SK-N-SH (cell line): Measurements from ENCODE around the gene OR13C9. TPM values are rescaled to one million over a fixed set of nuclear protein-coding genes. Genes with fewer than 3 reads are reported as not detected.

Experiments used
- CTCF ChIA-PET: fragments of 300-600, 350-600 bp; formaldehyde crosslinking; extraction: SDS; loops from one replicate; lab custom pipeline; 2021; lab: Yijun Ruan, JAX
- POLR2A ChIA-PET: fragments of 350-600 bp; sonication (Branson Sonifier 250); formaldehyde crosslinking; extraction: SDS; loops from one replicate; lab custom pipeline; 2020; ENCODE audit warnings: antibody characterized with exemption, inconsistent platforms; lab: Yijun Ruan, JAX
- DNase-seq: peaks from one replicate; pipeline ENCODE4 v3.0.0; 2012
- H2AFZ ChIP-seq: fragments of 200-600 bp; sonication (generic); 2 replicates; pipeline ENCODE4 v1.8.1; 2016; ENCODE audit warnings: antibody characterized with exemption, mild to moderate bottlenecking, low read depth
- H3F3A ChIP-seq: fragments of 200-600 bp; sonication (generic); replicated peaks from 2 replicates; pipeline ENCODE3; 2016; ENCODE audit warnings: antibody characterized with exemption, mild to moderate bottlenecking; ENCODE audit not compliant: insufficient read depth
- H3K27ac ChIP-seq, 2 experiments: fragments of 200-500 bp in 1 of 2; fragments of 200-600 bp in 1 of 2; sonication (Bioruptor generic) in 1 of 2; sonication (generic), shearing (Covaris generic) in 1 of 2; 2 replicates each; pipeline versions ENCODE4 v1.5.1 to v1.6.1; 2014 to 2016; ENCODE audit warnings: low read depth in 2 of 2, inconsistent platforms in 1 of 2, low read length in 1 of 2, mild to moderate bottlenecking in 1 of 2, mixed read lengths in 1 of 2
- H3K27me3 ChIP-seq: fragments of 200-600 bp; sonication (generic), shearing (Covaris generic); 2 replicates; pipeline ENCODE4 v1.6.1; 2016; ENCODE audit warnings: mixed run types; ENCODE audit not compliant: insufficient read depth
- H3K36me3 ChIP-seq, 2 experiments: fragments of 200-500 bp in 1 of 2; fragments of 200-600 bp in 1 of 2; sonication (Bioruptor generic) in 1 of 2; sonication (generic) in 1 of 2; replicated peaks in 1 of 2; 2 replicates each; pipeline versions ENCODE3 to v1.5.1; 2014 to 2016; ENCODE audit warnings: low read length in 1 of 2, mild to moderate bottlenecking in 1 of 2; ENCODE audit not compliant: insufficient read depth in 2 of 2, control insufficient read depth in 1 of 2
- H3K4me1 ChIP-seq, 2 experiments: fragments of 200-500 bp in 1 of 2; fragments of 200-600 bp in 1 of 2; sonication (Bioruptor generic) in 1 of 2; sonication (generic), shearing (Covaris generic) in 1 of 2; 2 replicates each; pipeline versions ENCODE4 v1.5.1 to v1.6.1; 2014 to 2016; ENCODE audit warnings: low read depth in 1 of 2, low read length in 1 of 2, mixed run types in 1 of 2; ENCODE audit not compliant: insufficient read depth in 2 of 2, control insufficient read depth in 1 of 2
- H3K4me2 ChIP-seq: fragments of 200-600 bp; sonication (generic), shearing (Covaris generic); 2 replicates; pipeline ENCODE4 v1.6.1; 2017; ENCODE audit warnings: mixed run types
- H3K4me3 ChIP-seq, 2 experiments: fragments of 200-500 bp in 1 of 2; fragments of 200-600 bp in 1 of 2; sonication (Bioruptor generic) in 1 of 2; sonication (generic), shearing (Covaris generic) in 1 of 2; 2 replicates each; pipeline versions ENCODE4 v1.5.1 to v1.8.1; 2014 to 2016; ENCODE audit warnings: low read depth in 2 of 2, inconsistent platforms in 1 of 2, low read length in 1 of 2, mild to moderate bottlenecking in 1 of 2, mixed read lengths in 1 of 2, moderate library complexity in 1 of 2
- H3K79me2 ChIP-seq: fragments of 200-600 bp; sonication (generic); 2 replicates; pipeline ENCODE4 v1.8.1; 2017; ENCODE audit warnings: mild to moderate bottlenecking; ENCODE audit not compliant: insufficient read depth
- H3K9ac ChIP-seq: fragments of 200-600 bp; sonication (generic); 2 replicates; pipeline ENCODE4 v1.6.1; 2017; ENCODE audit warnings: mixed run types
- H3K9me2 ChIP-seq: fragments of 200-600 bp; sonication (generic); 2 replicates; pipeline ENCODE4 v1.6.1; 2017; ENCODE audit warnings: mixed run types
- H3K9me3 ChIP-seq: fragments of 200-600 bp; sonication (generic); 2 replicates; pipeline ENCODE4 v1.6.1; 2017; ENCODE audit warnings: mixed run types, mild to moderate bottlenecking, moderate library complexity
- H4K20me1 ChIP-seq: fragments of 200-600 bp; sonication (generic); 2 replicates; pipeline ENCODE4 v1.6.1; 2017; ENCODE audit warnings: mild to moderate bottlenecking, mixed run types; ENCODE audit not compliant: insufficient read depth
- EZH2phosphoT487 ChIP-seq: fragments of 200-600 bp; sonication (generic); IDR thresholded peaks from 2 replicates; pipeline ENCODE4 v1.6.1; 2017; ENCODE audit warnings: low read depth, mixed run types, mild to moderate bottlenecking, antibody characterized with exemption, moderate library complexity, borderline replicate concordance
- FOSL2 ChIP-seq: IDR thresholded peaks from 2 replicates; pipeline ENCODE4 v1.4.0; 2012; ENCODE audit warnings: low read depth, mild to moderate bottlenecking, moderate library complexity, borderline replicate concordance
- FOXJ3 ChIP-seq: sonication (generic); formaldehyde crosslinking; IDR thresholded peaks from 2 replicates; pipeline ENCODE4 v1.5.1; 2020; ENCODE audit warnings: mild to moderate bottlenecking, missing genetic modification reagents
- GATA2 ChIP-seq: sonication (generic); formaldehyde crosslinking; IDR thresholded peaks from 2 replicates; pipeline ENCODE4 v1.5.0; 2020; ENCODE audit warnings: mild to moderate bottlenecking, missing genetic modification reagents
- JUND ChIP-seq: IDR thresholded peaks from 2 replicates; pipeline ENCODE4 v1.4.0; 2012
- NFIC ChIP-seq: IDR thresholded peaks from 2 replicates; pipeline ENCODE4 v1.4.0; 2012; ENCODE audit warnings: borderline replicate concordance
- NRF1 ChIP-seq: IDR thresholded peaks from 2 replicates; pipeline ENCODE4 v1.6.1; 2012; ENCODE audit warnings: low read depth, mild to moderate bottlenecking, low read length
- RFX5 ChIP-seq: IDR thresholded peaks from 2 replicates; pipeline ENCODE4 v1.6.1; 2012; ENCODE audit warnings: mild to moderate bottlenecking, improper control_type of control experiment, low read length
- SIN3A ChIP-seq: IDR thresholded peaks from 2 replicates; pipeline ENCODE4 v1.6.1; 2012; ENCODE audit warnings: low read depth, mild to moderate bottlenecking, low read length, moderate library complexity, borderline replicate concordance
- TEAD4 ChIP-seq: IDR thresholded peaks from 2 replicates; pipeline ENCODE4 v1.4.0; 2012; ENCODE audit warnings: mild to moderate bottlenecking, borderline replicate concordance; ENCODE audit not compliant: insufficient read depth
- WGBS: methylation state at CpG from one replicate; pipeline ENCODE4 v1.1.6; 2017; ENCODE audit warnings: low lambda C conversion rate; 5-methylcytosine and 5-hydroxymethylcytosine counted together
- polyA plus RNA-seq, 3 experiments: library from polyadenylated mRNA; depleted of rRNA; stranded (reverse); fragments of >200 nt; gene quantifications; 2 replicates each; pipeline ENCODE4 v1.2.3, GENCODE V29; 2012
- TF ChIP-seq, protein P1 (sequence below): IDR thresholded peaks from 2 replicates; pipeline ENCODE4 v1.4.0; 2012; ENCODE audit warnings: low read depth
- TF ChIP-seq, protein P2 (sequence below): fragments of 150-350 bp; IDR thresholded peaks from 2 replicates; pipeline ENCODE4 v1.6.1; 2016; ENCODE audit warnings: mild to moderate bottlenecking, low read depth, low read length
- TF ChIP-seq, protein P3 (sequence below): IDR thresholded peaks from 2 replicates; pipeline ENCODE4 v1.4.0; 2012; ENCODE audit warnings: low read depth, borderline replicate concordance
- TF ChIP-seq, protein P4 (sequence below): IDR thresholded peaks from 2 replicates; pipeline ENCODE4; 2012
- TF ChIP-seq, protein P5 (sequence below): fragments of 200-600 bp; sonication (generic); IDR thresholded peaks from 2 replicates; pipeline ENCODE4 v1.6.1; 2017; ENCODE audit warnings: antibody characterized with exemption, mild to moderate bottlenecking, moderate library complexity

The OR13C9 gene
- polyA plus RNA-seq, 1 of the 3 experiments (the other 2 are of a cell fraction): not detected

DNA sequence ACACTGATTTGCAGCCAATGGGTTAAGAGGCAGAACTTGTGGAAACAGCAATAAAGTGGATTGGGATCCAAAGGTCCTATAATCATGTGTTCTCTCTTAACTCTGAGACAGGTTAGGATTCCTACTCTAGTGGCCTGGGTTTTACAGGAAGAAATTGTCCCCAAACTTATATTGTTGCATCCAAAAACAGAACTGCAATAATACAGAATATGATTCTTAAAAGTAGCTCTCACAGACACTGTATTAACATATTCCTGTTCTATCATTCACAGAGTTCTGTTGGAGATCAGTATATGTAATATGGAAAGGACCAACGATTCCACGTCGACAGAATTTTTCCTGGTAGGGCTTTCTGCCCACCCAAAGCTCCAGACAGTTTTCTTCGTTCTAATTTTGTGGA, 49.1 kb downstream of the OR13C9 start, which contains the start of gene OR13C8:
TSS of gene OR13C8 (plus strand) at position 301 of the 400 bp plus-strand sequence. CDS start at position 301, 0 bp downstream.
- H3K27ac ChIP-seq: no peak within 1 kb of the TSS
- H3K27me3 ChIP-seq: no peaks in the 10 kb centered on the region
- no peaks in the 10 kb centered on the region for H3K79me2 ChIP-seq
- no peaks in the 10 kb centered on the region for H4K20me1 ChIP-seq
- no peak for DNase-seq
- ChIA-PET CTCF (no interaction called here), POLR2A (no interaction called here)
- H3K4me3 ChIP-seq: no peak within 1 kb of the TSS
- no peak within 1 kb of the TSS for H3K4me2 ChIP-seq
- no peaks in the 10 kb centered on the region for H3K36me3 ChIP-seq
- WGBS: 22% methylated on average over 4 of the region's 4 CpGs
- no peak within 1 kb of the TSS for H2AFZ ChIP-seq
- H3K9ac ChIP-seq: no peak within 1 kb of the TSS
- no peaks in the 10 kb centered on the region for H3K9me2 ChIP-seq
- H3K9me3 ChIP-seq: no peaks in the 10 kb centered on the region; the same call in none of the 2 replicates
- TF ChIP-seq NFIC: no peak
- TF ChIP-seq FOSL2: no peak
- TF ChIP-seq FOXJ3 (CRISPR knock-in tag): no peak
- TF ChIP-seq TEAD4: no peak
- TF ChIP-seq NRF1: no peak
- TF ChIP-seq, protein P1, sequence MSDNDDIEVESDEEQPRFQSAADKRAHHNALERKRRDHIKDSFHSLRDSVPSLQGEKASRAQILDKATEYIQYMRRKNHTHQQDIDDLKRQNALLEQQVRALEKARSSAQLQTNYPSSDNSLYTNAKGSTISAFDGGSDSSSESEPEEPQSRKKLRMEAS: no peak
- no peak for TF ChIP-seq SIN3A
- TF ChIP-seq GATA2 (CRISPR knock-in tag): no peak
- TF ChIP-seq, protein P2, sequence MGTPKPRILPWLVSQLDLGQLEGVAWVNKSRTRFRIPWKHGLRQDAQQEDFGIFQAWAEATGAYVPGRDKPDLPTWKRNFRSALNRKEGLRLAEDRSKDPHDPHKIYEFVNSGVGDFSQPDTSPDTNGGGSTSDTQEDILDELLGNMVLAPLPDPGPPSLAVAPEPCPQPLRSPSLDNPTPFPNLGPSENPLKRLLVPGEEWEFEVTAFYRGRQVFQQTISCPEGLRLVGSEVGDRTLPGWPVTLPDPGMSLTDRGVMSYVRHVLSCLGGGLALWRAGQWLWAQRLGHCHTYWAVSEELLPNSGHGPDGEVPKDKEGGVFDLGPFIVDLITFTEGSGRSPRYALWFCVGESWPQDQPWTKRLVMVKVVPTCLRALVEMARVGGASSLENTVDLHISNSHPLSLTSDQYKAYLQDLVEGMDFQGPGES: no peak
- no peak for TF ChIP-seq RFX5
- no peak for TF ChIP-seq JUND
- TF ChIP-seq, protein P3, sequence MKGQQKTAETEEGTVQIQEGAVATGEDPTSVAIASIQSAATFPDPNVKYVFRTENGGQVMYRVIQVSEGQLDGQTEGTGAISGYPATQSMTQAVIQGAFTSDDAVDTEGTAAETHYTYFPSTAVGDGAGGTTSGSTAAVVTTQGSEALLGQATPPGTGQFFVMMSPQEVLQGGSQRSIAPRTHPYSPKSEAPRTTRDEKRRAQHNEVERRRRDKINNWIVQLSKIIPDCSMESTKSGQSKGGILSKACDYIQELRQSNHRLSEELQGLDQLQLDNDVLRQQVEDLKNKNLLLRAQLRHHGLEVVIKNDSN: no peak
- TF ChIP-seq, protein P4, sequence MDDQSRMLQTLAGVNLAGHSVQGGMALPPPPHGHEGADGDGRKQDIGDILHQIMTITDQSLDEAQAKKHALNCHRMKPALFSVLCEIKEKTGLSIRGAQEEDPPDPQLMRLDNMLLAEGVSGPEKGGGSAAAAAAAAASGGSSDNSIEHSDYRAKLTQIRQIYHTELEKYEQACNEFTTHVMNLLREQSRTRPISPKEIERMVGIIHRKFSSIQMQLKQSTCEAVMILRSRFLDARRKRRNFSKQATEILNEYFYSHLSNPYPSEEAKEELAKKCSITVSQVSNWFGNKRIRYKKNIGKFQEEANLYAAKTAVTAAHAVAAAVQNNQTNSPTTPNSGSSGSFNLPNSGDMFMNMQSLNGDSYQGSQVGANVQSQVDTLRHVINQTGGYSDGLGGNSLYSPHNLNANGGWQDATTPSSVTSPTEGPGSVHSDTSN: no peak
- TF ChIP-seq EZH2phosphoT487: no peak
- TF ChIP-seq, protein P5, sequence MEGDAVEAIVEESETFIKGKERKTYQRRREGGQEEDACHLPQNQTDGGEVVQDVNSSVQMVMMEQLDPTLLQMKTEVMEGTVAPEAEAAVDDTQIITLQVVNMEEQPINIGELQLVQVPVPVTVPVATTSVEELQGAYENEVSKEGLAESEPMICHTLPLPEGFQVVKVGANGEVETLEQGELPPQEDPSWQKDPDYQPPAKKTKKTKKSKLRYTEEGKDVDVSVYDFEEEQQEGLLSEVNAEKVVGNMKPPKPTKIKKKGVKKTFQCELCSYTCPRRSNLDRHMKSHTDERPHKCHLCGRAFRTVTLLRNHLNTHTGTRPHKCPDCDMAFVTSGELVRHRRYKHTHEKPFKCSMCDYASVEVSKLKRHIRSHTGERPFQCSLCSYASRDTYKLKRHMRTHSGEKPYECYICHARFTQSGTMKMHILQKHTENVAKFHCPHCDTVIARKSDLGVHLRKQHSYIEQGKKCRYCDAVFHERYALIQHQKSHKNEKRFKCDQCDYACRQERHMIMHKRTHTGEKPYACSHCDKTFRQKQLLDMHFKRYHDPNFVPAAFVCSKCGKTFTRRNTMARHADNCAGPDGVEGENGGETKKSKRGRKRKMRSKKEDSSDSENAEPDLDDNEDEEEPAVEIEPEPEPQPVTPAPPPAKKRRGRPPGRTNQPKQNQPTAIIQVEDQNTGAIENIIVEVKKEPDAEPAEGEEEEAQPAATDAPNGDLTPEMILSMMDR: no peak
- TF ChIP-seq, all 33 proteins: peak for 0
- Histone ChIP-seq H3F3A (no peaks in the 10 kb centered on the region), H3K4me1 (no peaks in the 10 kb centered on the region)

Other genes starting within 250 kb of the OR13C9 start
- not detected in 2 replicates for gene OR13F1, start 113.9 kb downstream of the OR13C9 start, polyA plus RNA-seq (2012; rRNA removed)
- not detected in 2 replicates for gene OR13C4, start 91.0 kb downstream of the OR13C9 start, polyA plus RNA-seq (2012; rRNA removed)
- gene OR13C3, start 81.3 kb downstream of the OR13C9 start, polyA plus RNA-seq (2012; rRNA removed): not detected in 2 replicates
- not detected in 2 replicates for gene OR13C8, start 49.0 kb downstream of the OR13C9 start, polyA plus RNA-seq (2012; rRNA removed)
- gene OR13C5, start 18.8 kb downstream of the OR13C9 start, polyA plus RNA-seq (2012; rRNA removed): not detected in 2 replicates
- gene OR13C2, start 12.6 kb downstream of the OR13C9 start, polyA plus RNA-seq (2012; rRNA removed): not detected in 2 replicates
- not detected in 2 replicates for gene OR13D1, start 76.3 kb upstream of the OR13C9 start, polyA plus RNA-seq (2012; rRNA removed)
- gene NIPSNAP3A, start 129.5 kb upstream of the OR13C9 start, polyA plus RNA-seq (2012; rRNA removed): 29.2 and 48.9 TPM in 2 replicates
- gene NIPSNAP3B, start 145.9 kb upstream of the OR13C9 start, polyA plus RNA-seq (2012; rRNA removed): 1.4 and 2.4 TPM in 2 replicates